ENCODE measurements around the gene PPP6R3. TPM values are rescaled to one million over a fixed set of nuclear protein-coding genes. Genes with fewer than 3 reads are reported as not detected.

PPP6R3 gene
- total RNA-seq, 2 experiments from 2014 or later = 95.4 to 103 TPM

DNA sequence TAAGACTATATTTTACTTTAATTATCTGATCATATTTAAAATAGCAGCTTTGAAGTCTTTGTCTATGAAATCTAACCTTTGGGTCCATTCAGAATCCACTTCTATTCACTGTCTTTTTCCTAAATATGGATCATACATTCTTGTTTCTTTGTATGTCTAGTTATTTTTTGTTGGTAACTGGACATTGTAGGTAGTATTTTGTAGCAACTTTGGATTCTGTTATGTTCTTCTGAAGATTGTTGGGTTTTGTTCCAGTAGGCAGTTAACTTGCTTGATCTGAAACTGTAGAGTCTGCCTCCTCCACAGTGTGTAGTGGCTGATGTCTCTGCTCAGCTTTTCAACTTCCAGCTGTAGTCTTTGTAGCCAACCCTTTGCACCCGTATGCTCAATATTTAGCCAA is 186.3 kb downstream of the PPP6R3 start:
- CTCF ChIA-PET = interaction anchor here (1.7 kb wide), 1 partner anchor 151 kb away, joined by 4 read pairs; no protein-coding TSS in a partner anchor
- DNase-seq (no peak), ATAC-seq (no peak)
- Mint-ChIP-seq H3K9me3 (peaks cover 6% of the 10 kb centered on the region), H3K36me3 (ENCODE audit: low read depth) (peaks cover 3% of the 10 kb centered on the region), H3K27ac (no peak overlapping the region), H3K4me1 (ENCODE audit: low read depth) (peaks cover 3% of the 10 kb centered on the region), H3K27me3 (peaks cover 15% of the 10 kb centered on the region), H3K4me3 (no peak overlapping the region)
- POLR2A ChIA-PET = no interaction called here
- TF ChIP-seq, protein P1, sequence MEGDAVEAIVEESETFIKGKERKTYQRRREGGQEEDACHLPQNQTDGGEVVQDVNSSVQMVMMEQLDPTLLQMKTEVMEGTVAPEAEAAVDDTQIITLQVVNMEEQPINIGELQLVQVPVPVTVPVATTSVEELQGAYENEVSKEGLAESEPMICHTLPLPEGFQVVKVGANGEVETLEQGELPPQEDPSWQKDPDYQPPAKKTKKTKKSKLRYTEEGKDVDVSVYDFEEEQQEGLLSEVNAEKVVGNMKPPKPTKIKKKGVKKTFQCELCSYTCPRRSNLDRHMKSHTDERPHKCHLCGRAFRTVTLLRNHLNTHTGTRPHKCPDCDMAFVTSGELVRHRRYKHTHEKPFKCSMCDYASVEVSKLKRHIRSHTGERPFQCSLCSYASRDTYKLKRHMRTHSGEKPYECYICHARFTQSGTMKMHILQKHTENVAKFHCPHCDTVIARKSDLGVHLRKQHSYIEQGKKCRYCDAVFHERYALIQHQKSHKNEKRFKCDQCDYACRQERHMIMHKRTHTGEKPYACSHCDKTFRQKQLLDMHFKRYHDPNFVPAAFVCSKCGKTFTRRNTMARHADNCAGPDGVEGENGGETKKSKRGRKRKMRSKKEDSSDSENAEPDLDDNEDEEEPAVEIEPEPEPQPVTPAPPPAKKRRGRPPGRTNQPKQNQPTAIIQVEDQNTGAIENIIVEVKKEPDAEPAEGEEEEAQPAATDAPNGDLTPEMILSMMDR (IDR thresholded peaks at IDR 0.05) = no peak
- intact Hi-C loops (cut with micrococcal nuclease) = no loop called here

DNA sequence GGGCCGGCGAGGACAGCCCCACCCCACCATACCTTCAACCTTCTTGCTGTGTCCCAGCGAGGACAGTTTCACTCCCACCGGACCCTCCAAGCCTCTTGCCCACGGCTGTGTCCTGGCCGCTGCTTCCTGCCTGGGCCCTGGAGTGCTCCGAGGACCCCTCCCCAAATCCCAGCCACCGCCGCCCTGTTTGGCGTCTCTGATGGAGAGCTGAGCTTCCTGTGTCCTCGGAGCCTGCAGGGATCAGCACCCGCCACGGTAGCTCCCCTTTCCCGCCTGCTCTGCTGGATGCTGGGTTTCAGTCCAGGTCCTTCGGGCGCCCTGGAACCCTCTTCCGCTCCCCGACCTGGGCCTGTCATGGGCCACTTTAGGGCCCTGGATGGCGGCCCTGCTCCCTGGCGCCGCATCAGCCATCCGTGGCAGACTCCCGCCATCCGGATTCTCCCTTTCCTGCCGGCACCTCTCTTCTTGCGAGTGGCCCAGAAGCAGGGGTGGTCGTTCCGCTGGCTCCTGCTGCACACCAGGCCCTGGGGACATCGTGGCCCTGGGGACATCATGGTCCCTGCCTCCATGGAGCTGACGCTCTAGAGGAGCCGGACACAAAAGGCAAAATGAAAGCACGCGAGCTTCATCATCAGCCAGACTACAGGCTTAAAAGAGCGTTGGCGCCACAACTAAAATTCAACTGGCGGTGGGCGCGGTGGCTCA is 189.5 kb downstream of the PPP6R3 start:
- Mint-ChIP-seq H3K36me3 (ENCODE audit: low read depth) (peaks cover 3% of the 10 kb centered on the region), H3K27ac (no peak overlapping the region), H3K27me3 (peaks cover 11% of the 10 kb centered on the region), H3K9me3 (peaks cover 7% of the 10 kb centered on the region), H3K4me1 (ENCODE audit: low read depth) (peaks cover 3% of the 10 kb centered on the region), H3K4me3 (no peak overlapping the region)
- ATAC-seq (no peak), DNase-seq (no peak)
- TF ChIP-seq, protein P1 (IDR thresholded peaks at IDR 0.05) = no peak
- ChIA-PET POLR2A (interaction anchor here (0.9 kb wide), 1 partner anchor 130 kb away, joined by 4 read pairs; no protein-coding TSS in a partner anchor), CTCF (no interaction called here)
- intact Hi-C loops (cut with micrococcal nuclease) = no loop called here

DNA sequence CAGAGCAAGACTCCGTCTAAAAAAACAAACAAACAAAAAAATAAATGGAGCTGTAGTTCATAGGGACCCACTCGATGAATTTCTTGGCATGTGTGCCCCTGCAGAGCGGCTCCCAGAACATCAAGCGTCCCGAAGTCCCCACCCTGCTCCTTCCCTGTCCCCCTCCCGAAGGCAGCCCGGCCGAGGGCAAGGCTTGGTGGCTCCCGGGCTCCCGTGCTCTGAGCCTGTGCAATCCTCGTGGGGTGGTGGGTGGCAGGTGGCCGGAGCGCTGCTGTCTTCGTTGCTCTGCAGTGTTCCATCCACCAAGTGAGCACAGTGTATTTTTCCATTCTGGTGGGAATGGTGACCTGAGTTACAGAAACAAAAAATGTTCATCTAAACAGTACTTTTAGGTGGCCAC is 190.2 kb downstream of the PPP6R3 start:
- ATAC-seq (no peak), DNase-seq (no peak)
- TF ChIP-seq, protein P1 (IDR thresholded peaks at IDR 0.05) = no peak
- Mint-ChIP-seq H3K27me3 (peaks cover 12% of the 10 kb centered on the region), H3K9me3 (peaks cover 12% of the 10 kb centered on the region), H3K27ac (no peak overlapping the region), H3K4me3 (no peak overlapping the region), H3K4me1 (ENCODE audit: low read depth) (peaks cover 3% of the 10 kb centered on the region), H3K36me3 (ENCODE audit: low read depth) (peaks cover 3% of the 10 kb centered on the region)
- ChIA-PET POLR2A (no interaction called here), CTCF (no interaction called here)
- intact Hi-C loops (cut with micrococcal nuclease) = no loop called here

DNA sequence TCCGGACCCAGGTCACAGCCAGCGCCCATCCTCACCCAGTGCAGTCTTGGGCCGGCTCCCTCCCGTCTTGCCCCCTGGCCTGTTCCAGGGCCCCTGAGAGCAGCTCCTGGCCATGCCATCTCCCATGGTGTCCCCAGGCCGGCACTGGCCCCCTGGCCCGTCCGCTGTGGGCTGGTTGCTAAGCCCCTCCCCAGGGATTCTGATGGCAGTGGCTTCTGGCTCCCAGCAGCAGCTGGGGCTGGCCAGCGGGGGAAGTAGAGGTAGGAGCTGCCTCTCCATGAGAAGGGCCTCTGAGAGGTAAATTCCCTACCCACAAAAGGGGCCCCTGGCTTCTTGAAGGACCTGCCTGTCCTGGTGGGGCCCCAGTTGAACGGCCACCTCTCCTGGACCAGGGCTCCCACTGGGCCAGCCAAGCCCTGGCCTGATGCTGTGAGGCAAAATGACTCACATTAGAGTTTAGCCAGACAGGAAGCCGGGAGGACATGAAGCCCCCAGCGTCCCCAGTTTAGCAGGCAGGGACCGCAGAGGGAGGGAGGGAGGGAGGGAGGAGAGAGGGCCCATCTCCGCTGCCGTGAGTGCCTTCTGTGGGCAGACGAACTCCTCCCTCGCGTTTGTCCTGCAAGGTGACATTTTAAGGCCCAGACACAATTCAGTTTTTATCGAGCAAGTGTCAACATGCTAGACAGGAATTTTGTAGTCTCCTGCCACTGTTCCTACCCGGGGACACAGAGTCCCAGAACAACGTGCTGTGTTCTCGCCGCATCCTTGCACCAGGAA is 190.8 kb downstream of the PPP6R3 start:
- CTCF ChIA-PET = no interaction called here

More for the DNA sequence above, 190.8 kb downstream of the PPP6R3 start:
- DNase-seq = no peak
- peaks cover 3% of the 10 kb centered on the region for H3K36me3 Mint-ChIP-seq (ENCODE audit: low read depth)
- ATAC-seq = no peak
- no peak overlapping the region for H3K27ac Mint-ChIP-seq
- intact Hi-C loops (cut with micrococcal nuclease) = no loop called here
- H3K27me3 Mint-ChIP-seq = peaks cover 13% of the 10 kb centered on the region
- no peak overlapping the region for H3K4me3 Mint-ChIP-seq
- H3K9me3 Mint-ChIP-seq = peaks cover 12% of the 10 kb centered on the region
- H3K4me1 Mint-ChIP-seq (ENCODE audit: low read depth) = no peaks in the 10 kb centered on the region
- POLR2A ChIA-PET = no interaction called here
- TF ChIP-seq, protein P1 (IDR thresholded peaks at IDR 0.05) = no peak

Data from activated CD8-positive, alpha-beta T cell treated with anti-CD3 and anti-CD28 coated beads for 36 hours (primary cell).